Heart right ventricle (tissue), 16 donors: Measurements from ENCODE around the gene RAB20. TPM values are rescaled to one million over a fixed set of nuclear protein-coding genes. Genes with fewer than 3 reads are reported as not detected.

Source experiments
- ATAC-seq, 8 donors: fragments of 200-7000 bp; cut with Tn5 transposase; one replicate each; pipeline ENCODE4 v1.9.1; 2020; ENCODE audit warnings: mild to moderate bottlenecking in 8 of 8, moderate library complexity in 8 of 8, moderate number of reproducible peaks in 1 of 8
- DNase-seq, 2 donors: peaks; one replicate each; pipeline ENCODE4 v3.0.0-alpha.2; 2020
- H3K27ac ChIP-seq, 10 donors: fragments of 200-600 bp; sonication (generic) in 2 of 10; one replicate each; pipeline versions ENCODE4 v1.5.0 to v1.8.0; 2020 to 2022; ENCODE audit warnings: mild to moderate bottlenecking in 3 of 10
- H3K27me3 ChIP-seq, 7 donors: fragments of 200-600 bp; one replicate each; pipeline ENCODE4 v1.8.0; 2021 to 2022; ENCODE audit warnings: mild to moderate bottlenecking in 2 of 7
- H3K36me3 ChIP-seq, 9 donors: fragments of 200-600 bp; sonication (generic) in 1 of 9; one replicate each; pipeline versions ENCODE4 v1.5.0 to v1.8.0; 2020 to 2022; ENCODE audit warnings: mild to moderate bottlenecking in 2 of 9
- H3K4me1 ChIP-seq, 9 donors: fragments of 200-600 bp; sonication (generic) in 1 of 9; one replicate each; pipeline versions ENCODE4 v1.5.0 to v1.8.0; 2020 to 2022; ENCODE audit warnings: mild to moderate bottlenecking in 4 of 9
- H3K4me3 ChIP-seq, 10 donors: fragments of 200-600 bp; sonication (generic) in 2 of 10; one replicate each; pipeline versions ENCODE4 v1.5.0 to v1.8.0; 2020 to 2022; ENCODE audit warnings: mild to moderate bottlenecking in 7 of 10, moderate library complexity in 2 of 10
- H3K9me3 ChIP-seq, 11 donors: fragments of 200-600 bp in 10 of 11; sonication (generic) in 2 of 11; one replicate each; pipeline versions ENCODE4 v1.5.0 to v1.8.0; 2013 to 2022; ENCODE audit warnings: mild to moderate bottlenecking in 2 of 11, control low read depth in 1 of 11, moderate library complexity in 1 of 11
- CTCF ChIP-seq, 9 donors: fragments of 200-600 bp; sonication (generic) in 2 of 9; IDR thresholded peaks; one replicate each; pipeline versions ENCODE4 v1.5.0 to v1.8.0; 2021 to 2022; ENCODE audit warnings: antibody characterized with exemption in 9 of 9, mild to moderate bottlenecking in 5 of 9, moderate library complexity in 1 of 9
- WGBS, 2 donors: extraction: QIAGEN DNeasy Blood & Tissue Kit; methylation state at CpG; one replicate each; pipeline ENCODE4 v1.1.7; 2013; ENCODE audit warnings: inconsistent platforms in 1 of 2; 5-methylcytosine and 5-hydroxymethylcytosine counted together
- intact Hi-C, 10 donors: fragments of 100-400 bp; cut with DNase I; formaldehyde crosslinking; loops; one replicate each; pipeline versions ENCODE4 v1.11.1 to v1.14.2; 2022
- polyA plus RNA-seq, 2 donors: library from polyadenylated mRNA; stranded (reverse); fragments of 200-250 nt; gene quantifications; one replicate each; pipeline ENCODE4 v1.2.3, GENCODE V29; 2013
- total RNA-seq, 10 donors: library from RNA; stranded (reverse); fragmentation: NEBNext Ultra II Directional in 3 of 10; extraction: Animal tissue kit (Norgen Biotek cat#: 25700) in 3 of 10; gene quantifications; one replicate each; pipeline versions ENCODE4 v1.2.1 to v1.2.4, GENCODE V29; 2021 to 2023
- donor health status: Arrhythmogenic right ventricular cardiomyopathy.
- donor health status: ischemic (EF 13 %, LVEDD 7.1; RV severe dilation, severe dysfunction).
- donor health status: healthy with polysubstance abuse.
- donor health status: DM: no; HTN: yes; CAD: no.
- donor health status: DM: no; HTN: no; CAD: no.
- donor health status: ischemic (EF 25% LVEDD 6.9; RV normal size, moderate dysfunction).
- donor health status: ischemic (EF 25% LVEDD 5.7; RV mildly dilated, moderate dysfunction).
- donor health status: healthy.
- donor health status: DM: yes; HTN: yes; CAD: no.
- donor health status: Ischemic cardiomyopathy.
- donor health status: ischemic (EF 35%, LVEDD 5.7; RV mildly dilated, moderate dysfunction).
- donor health status: nonischemic (EF 11% LVEDD 7.7; RV severe dilation, severe dysfunction).
- donor health status: DM: yes; HTN: yes; CAD: no.
- donor health status: PGD.
- donor health status: ischemic (EF 29% LVEDD 5.4; RV normal size, mild dysfunction).
- donor health status: nonischemic (EF 23%, LVEDD 6.1; RV moderate dilation, normal function).

The RAB20 gene
- total and polyA plus RNA-seq, 12 donors: 5.4 to 40.8 (median 12.5) TPM

- H3K36me3 ChIP-seq: peaks cover 0 to 9% (median 0%) of the 10 kb centered on the region in 9 donors
- H3K27me3 ChIP-seq: no peaks in the 10 kb centered on the region
- TF ChIP-seq CTCF (IDR thresholded peaks at IDR 0.05): no peak
- peaks cover 0 to 48% (median 31%) of the 10 kb centered on the region in 9 donors for H3K4me1 ChIP-seq
- ATAC-seq (no peak), DNase-seq (no peak)
- no peak overlapping the region for H3K4me3 ChIP-seq
- no peak overlapping the region for H3K27ac ChIP-seq
- intact Hi-C loops: no loop called here
- WGBS, 2 donors: 97 to 98% methylated on average over 11 of the region's 11 CpGs
- no peaks in the 10 kb centered on the region for H3K9me3 ChIP-seq
These were observed 11.7 kb downstream of the RAB20 start for GRCh38 chr13:110549795-110550160.

- WGBS, 2 donors: 88 to 90% methylated on average over 7 of the region's 7 CpGs
- ATAC-seq: no peak
- intact Hi-C loops: no loop called here
These were observed 12.4 kb downstream of the RAB20 start for GRCh38 chr13:110548891-110549794.

GRCh38 chr13:110546926-110547325 is 14.6 kb downstream of the RAB20 start:
- peak; percentile 80 to 94 (median 89) for ATAC-seq
- H3K9me3 ChIP-seq: peaks cover 0 to 5% (median 0%) of the 10 kb centered on the region in 11 donors
- H3K4me1 ChIP-seq: peaks cover 0 to 54% (median 34%) of the 10 kb centered on the region in 9 donors
- no peak for TF ChIP-seq CTCF (IDR thresholded peaks at IDR 0.05)
- intact Hi-C loops: loop anchor here in 1 of 10 donors (2.0 kb wide), 1 partner anchor 14 kb away; the partner anchor contains the start of gene RAB20
- 42 to 56% methylated on average over 14 of the region's 14 CpGs for WGBS, 2 donors
- H3K36me3 ChIP-seq: no peaks in the 10 kb centered on the region
- peak; percentile 78 to 89 for DNase-seq
- H3K27me3 ChIP-seq: no peaks in the 10 kb centered on the region
- peak overlapping the region in 8 of 10 donors; percentile 45 to 79 (median 62) for H3K27ac ChIP-seq
- no peak overlapping the region for H3K4me3 ChIP-seq

More at GRCh38 chr13:110548891-110549794, 12.4 kb downstream of the RAB20 start:
- H3K27ac ChIP-seq: no peak overlapping the region
- no peaks in the 10 kb centered on the region for H3K27me3 ChIP-seq
- H3K9me3 ChIP-seq: peaks cover 0 to 2% (median 0%) of the 10 kb centered on the region in 11 donors
- TF ChIP-seq CTCF (IDR thresholded peaks at IDR 0.05): no peak
- H3K4me3 ChIP-seq: no peak overlapping the region
- no peak for DNase-seq
- peaks cover 0 to 9% (median 0%) of the 10 kb centered on the region in 9 donors for H3K36me3 ChIP-seq
- peaks cover 0 to 48% (median 31%) of the 10 kb centered on the region in 9 donors for H3K4me1 ChIP-seq

GRCh38 chr13:110546378-110546777 is 15.1 kb downstream of the RAB20 start:
- peaks cover 4 to 58% (median 34%) of the 10 kb centered on the region in 9 donors for H3K4me1 ChIP-seq
- ATAC-seq (no peak), DNase-seq (no peak)
- no peaks in the 10 kb centered on the region for H3K36me3 ChIP-seq
- no peak overlapping the region for H3K4me3 ChIP-seq
- 94 to 98% methylated on average over 4 of the region's 4 CpGs for WGBS, 2 donors
- peak overlapping the region in 7 of 10 donors; percentile 45 to 79 (median 56) for H3K27ac ChIP-seq
- H3K27me3 ChIP-seq: no peaks in the 10 kb centered on the region
- intact Hi-C loops: loop anchor here in 1 of 10 donors (2.0 kb wide), 1 partner anchor 14 kb away; the partner anchor contains the start of gene RAB20
- peaks cover 0 to 5% (median 0%) of the 10 kb centered on the region in 11 donors for H3K9me3 ChIP-seq
- TF ChIP-seq CTCF (IDR thresholded peaks at IDR 0.05): no peak
